PFSK-1 (cell line): ENCODE measurements around the gene JAG1.

Experiments used
- FOXP2 ChIP-seq: optimal IDR thresholded peaks from 2 replicates; pipeline ENCODE3; 2011; ENCODE audit warnings: borderline replicate concordance, control low read depth, inconsistent platforms; ENCODE audit not compliant: insufficient read depth; ENCODE audit errors: extremely low read length, extremely low read depth
- POLR2AphosphoS5 ChIP-seq: IDR thresholded peaks from 2 replicates; pipeline ENCODE4 v1.6.1; 2012; ENCODE audit warnings: low read depth, mild to moderate bottlenecking, control low read depth, low read length, moderate library complexity
- REST ChIP-seq, 2 experiments: IDR thresholded peaks; 2 replicates each; pipeline versions ENCODE4 v1.6.1 to v1.8.0; 2011 to 2012; ENCODE audit warnings: low read depth in 2 of 2, low read length in 2 of 2, control low read depth in 1 of 2, inconsistent platforms in 1 of 2, mild to moderate bottlenecking in 1 of 2, moderate library complexity in 1 of 2; ENCODE audit not compliant: insufficient read depth in 1 of 2
- SIN3A ChIP-seq: IDR thresholded peaks from 2 replicates; pipeline ENCODE4 v1.6.1; 2012; ENCODE audit warnings: mild to moderate bottlenecking, low read length, moderate library complexity, borderline replicate concordance; ENCODE audit not compliant: insufficient read depth
- TAF1 ChIP-seq: IDR thresholded peaks from 2 replicates; pipeline ENCODE4 v1.6.1; 2012; ENCODE audit warnings: low read length, control low read depth, borderline replicate concordance; ENCODE audit not compliant: insufficient read depth

Gene JAG1

GRCh38 chr20:10687895-10688294 is 14.1 kb upstream of the JAG1 start:
- TF ChIP-seq POLR2AphosphoS5 (no peak), SIN3A (no peak), TAF1 (no peak), FOXP2 (no peak), REST (IDR thresholded peaks at IDR 0.05; ENCODE audit: insufficient read depth in 1 of 2, low read depth in 2 of 2, low read length in 2 of 2) (no peak)

- TF ChIP-seq FOXP2 = no peak
- no peak for TF ChIP-seq REST (IDR thresholded peaks at IDR 0.05; ENCODE audit: insufficient read depth in 1 of 2, low read depth in 2 of 2, low read length in 2 of 2)
- TF ChIP-seq SIN3A = no peak
- no peak for TF ChIP-seq TAF1
- TF ChIP-seq POLR2AphosphoS5 = no peak
These were observed 12.7 kb upstream of the JAG1 start for GRCh38 chr20:10686356-10687133.

DNA sequence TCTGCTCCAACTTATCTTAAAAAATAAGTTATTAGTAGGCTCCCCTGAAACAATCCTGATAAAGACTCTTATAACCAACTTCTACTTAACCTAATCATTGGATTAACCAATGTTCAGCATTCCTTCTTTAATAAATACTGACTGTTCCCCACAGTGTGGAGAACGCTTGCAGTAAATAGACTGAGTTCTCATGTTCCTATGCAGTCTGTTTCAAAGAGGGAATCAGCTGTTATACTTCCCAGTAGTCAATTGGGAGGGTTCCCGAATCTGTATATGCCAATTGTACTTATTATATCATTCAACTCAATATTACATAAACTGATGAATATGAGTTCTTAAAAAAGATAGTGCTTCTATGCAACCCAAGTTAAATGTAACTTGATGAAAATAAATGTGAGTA is 9.7 kb upstream of the JAG1 start:
- TF ChIP-seq FOXP2 (no peak), TAF1 (no peak), SIN3A (no peak), REST (IDR thresholded peaks at IDR 0.05; ENCODE audit: insufficient read depth in 1 of 2, low read depth in 2 of 2, low read length in 2 of 2) (no peak), POLR2AphosphoS5 (no peak)

- TF ChIP-seq REST (IDR thresholded peaks at IDR 0.05; ENCODE audit: insufficient read depth in 1 of 2, low read depth in 2 of 2, low read length in 2 of 2) (no peak), TAF1 (no peak), SIN3A (no peak), FOXP2 (no peak), POLR2AphosphoS5 (no peak)
These were observed 9.1 kb upstream of the JAG1 start for GRCh38 chr20:10682939-10683338.

DNA sequence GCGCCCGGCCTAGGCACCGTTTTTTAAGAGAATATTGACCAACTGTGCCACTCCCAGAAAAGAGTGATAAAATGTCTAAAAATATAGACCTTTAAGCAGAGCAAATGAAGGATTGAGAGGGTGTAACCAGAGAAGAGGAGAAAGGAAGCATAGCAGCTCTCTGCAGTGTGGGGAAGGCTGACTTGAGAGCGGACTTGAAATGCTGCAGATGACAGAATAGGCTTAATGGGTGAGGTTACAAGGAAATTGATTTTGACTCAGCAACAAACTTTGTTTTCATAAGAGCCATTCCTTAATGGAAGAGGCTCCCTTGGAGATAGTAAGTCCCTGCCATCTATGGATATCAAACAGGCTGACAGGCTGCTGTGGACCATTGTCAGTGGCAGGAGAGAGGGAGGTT is 7.7 kb upstream of the JAG1 start:
- no peak for TF ChIP-seq REST (IDR thresholded peaks at IDR 0.05; ENCODE audit: insufficient read depth in 1 of 2, low read depth in 2 of 2, low read length in 2 of 2)
- no peak for TF ChIP-seq SIN3A
- TF ChIP-seq TAF1 = no peak
- no peak for TF ChIP-seq POLR2AphosphoS5
- TF ChIP-seq FOXP2 = no peak
